Lower lobe of right lung (tissue), 2 donors: ENCODE measurements around the gene CACNA1C. TPM values are rescaled to one million over a fixed set of nuclear protein-coding genes. Genes with fewer than 3 reads are reported as not detected.

Source experiments
- ATAC-seq, 2 donors: fragments of 200-7000 bp; cut with Tn5 transposase; one replicate each; pipeline ENCODE4 v1.9.1; 2020 to 2022; ENCODE audit warnings: mild to moderate bottlenecking in 2 of 2, moderate library complexity in 2 of 2
- DNase-seq: peaks from one replicate; pipeline ENCODE4 v3.0.0-alpha.2; 2020
- H3K27ac ChIP-seq: fragments of 200-600 bp; one replicate; pipeline ENCODE4 v1.8.0; 2022
- H3K27me3 ChIP-seq: fragments of 200-600 bp; one replicate; pipeline ENCODE4 v1.8.0; 2022; ENCODE audit warnings: low read depth
- H3K36me3 ChIP-seq: fragments of 200-600 bp; one replicate; pipeline ENCODE4 v1.8.0; 2022; ENCODE audit warnings: mild to moderate bottlenecking
- H3K4me1 ChIP-seq: fragments of 200-600 bp; one replicate; pipeline ENCODE4 v1.8.0; 2022
- H3K4me3 ChIP-seq: fragments of 200-600 bp; one replicate; pipeline ENCODE4 v1.8.0; 2022; ENCODE audit warnings: mild to moderate bottlenecking
- H3K9me3 ChIP-seq: fragments of 200-600 bp; one replicate; pipeline ENCODE4 v1.8.0; 2022
- intact Hi-C: fragments of 100-400 bp; cut with DNase I; formaldehyde crosslinking; loops from one replicate; pipeline ENCODE4 v1.11.0; 2022
- total RNA-seq: library from RNA; stranded (reverse); fragmentation: NEBNext Ultra II Directional; extraction: Animal tissue kit (Norgen Biotek cat#: 25700); gene quantifications from one replicate; pipeline ENCODE4 v1.2.1, GENCODE V29; 2021
- TF ChIP-seq, protein P1 (sequence below): fragments of 200-600 bp; IDR thresholded peaks from one replicate; pipeline ENCODE4 v1.8.0; 2022; ENCODE audit warnings: antibody characterized with exemption, mild to moderate bottlenecking
- donor health status: DM: no; HTN: yes; CAD: no; lungs with severe emphysema.

CACNA1C gene
- total RNA-seq, 1 donor from 2014 or later: 8.4 TPM

GRCh38 chr12:2268471-2269286 lies 215.9 kb downstream of the CACNA1C start:
- intact Hi-C loops: no loop called here

DNA sequence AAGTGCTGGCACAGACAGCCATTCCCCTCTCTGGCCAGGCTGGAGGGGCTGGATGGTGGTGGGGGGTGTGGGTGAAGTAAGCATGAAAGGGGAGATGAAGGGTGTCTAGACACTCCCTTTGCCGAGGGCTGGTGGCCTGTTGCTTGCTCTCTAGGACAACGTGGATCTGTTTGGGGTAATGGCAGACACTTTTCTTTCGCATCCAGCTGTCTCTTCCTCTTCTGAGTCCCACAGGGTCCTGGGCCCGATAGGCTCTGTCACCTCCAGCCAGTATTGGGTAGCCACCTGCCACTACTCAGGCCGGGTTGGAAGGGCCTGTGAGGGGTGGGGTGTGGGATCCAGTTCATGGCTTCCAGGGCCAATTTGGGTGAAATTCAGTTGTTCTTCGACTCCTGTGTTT lies 218.1 kb downstream of the CACNA1C start:
- no peaks in the 10 kb centered on the region for H3K36me3 ChIP-seq
- no peak for DNase-seq
- TF ChIP-seq, protein P1, sequence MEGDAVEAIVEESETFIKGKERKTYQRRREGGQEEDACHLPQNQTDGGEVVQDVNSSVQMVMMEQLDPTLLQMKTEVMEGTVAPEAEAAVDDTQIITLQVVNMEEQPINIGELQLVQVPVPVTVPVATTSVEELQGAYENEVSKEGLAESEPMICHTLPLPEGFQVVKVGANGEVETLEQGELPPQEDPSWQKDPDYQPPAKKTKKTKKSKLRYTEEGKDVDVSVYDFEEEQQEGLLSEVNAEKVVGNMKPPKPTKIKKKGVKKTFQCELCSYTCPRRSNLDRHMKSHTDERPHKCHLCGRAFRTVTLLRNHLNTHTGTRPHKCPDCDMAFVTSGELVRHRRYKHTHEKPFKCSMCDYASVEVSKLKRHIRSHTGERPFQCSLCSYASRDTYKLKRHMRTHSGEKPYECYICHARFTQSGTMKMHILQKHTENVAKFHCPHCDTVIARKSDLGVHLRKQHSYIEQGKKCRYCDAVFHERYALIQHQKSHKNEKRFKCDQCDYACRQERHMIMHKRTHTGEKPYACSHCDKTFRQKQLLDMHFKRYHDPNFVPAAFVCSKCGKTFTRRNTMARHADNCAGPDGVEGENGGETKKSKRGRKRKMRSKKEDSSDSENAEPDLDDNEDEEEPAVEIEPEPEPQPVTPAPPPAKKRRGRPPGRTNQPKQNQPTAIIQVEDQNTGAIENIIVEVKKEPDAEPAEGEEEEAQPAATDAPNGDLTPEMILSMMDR: no peak
- peaks cover 7% of the 10 kb centered on the region for H3K27me3 ChIP-seq
- no peak overlapping the region for H3K4me3 ChIP-seq
- H3K4me1 ChIP-seq: peaks cover 8% of the 10 kb centered on the region
- no peak overlapping the region for H3K27ac ChIP-seq
- intact Hi-C loops: no loop called here
- H3K9me3 ChIP-seq: no peaks in the 10 kb centered on the region
- ATAC-seq: no peak

More at GRCh38 chr12:2268471-2269286, 215.9 kb downstream of the CACNA1C start:
- H3K4me1 ChIP-seq: peaks cover 15% of the 10 kb centered on the region
- H3K27me3 ChIP-seq: peaks cover 7% of the 10 kb centered on the region
- H3K36me3 ChIP-seq: no peaks in the 10 kb centered on the region
- H3K4me3 ChIP-seq: no peak overlapping the region
- TF ChIP-seq, protein P1: no peak
- H3K9me3 ChIP-seq: no peaks in the 10 kb centered on the region
- DNase-seq: no peak
- no peak for ATAC-seq
- no peak overlapping the region for H3K27ac ChIP-seq

DNA sequence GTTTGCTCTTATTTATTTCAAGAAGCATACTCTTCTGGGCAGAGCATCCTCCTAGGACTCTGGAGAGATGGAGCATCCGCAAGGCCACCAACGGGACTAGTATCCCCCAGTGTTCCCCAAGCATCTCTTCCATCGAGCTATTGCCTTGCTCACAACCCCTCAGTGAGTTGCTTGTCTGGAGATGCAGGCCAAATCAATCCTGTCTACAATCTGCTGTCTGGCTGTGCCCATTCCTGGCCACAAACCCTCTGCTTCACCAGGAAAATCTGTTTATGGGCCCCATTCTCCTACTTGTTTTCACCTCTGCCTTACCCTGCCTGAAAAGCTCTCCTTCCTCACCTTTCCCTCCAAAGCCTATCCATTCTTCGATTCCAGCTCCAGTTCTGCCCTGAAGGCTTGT lies 219.2 kb downstream of the CACNA1C start:
- Histone ChIP-seq H3K27ac (no peak overlapping the region), H3K9me3 (no peaks in the 10 kb centered on the region), H3K27me3 (peaks cover 7% of the 10 kb centered on the region), H3K4me3 (no peak overlapping the region), H3K4me1 (peaks cover 8% of the 10 kb centered on the region), H3K36me3 (no peaks in the 10 kb centered on the region)
- TF ChIP-seq, protein P1: no peak
- ATAC-seq (no peak), DNase-seq (no peak)
- intact Hi-C loops: no loop called here

- no peaks in the 10 kb centered on the region for H3K36me3 ChIP-seq
- no peaks in the 10 kb centered on the region for H3K4me1 ChIP-seq
- H3K27ac ChIP-seq: no peak overlapping the region
- H3K27me3 ChIP-seq: no peaks in the 10 kb centered on the region
- no peak for DNase-seq
- TF ChIP-seq, protein P1: no peak
- intact Hi-C loops: no loop called here
- H3K4me3 ChIP-seq: no peak overlapping the region
- no peaks in the 10 kb centered on the region for H3K9me3 ChIP-seq
- peak; percentile 39 to 45 for ATAC-seq
Observed at GRCh38 chr12:2273288-2273687, 220.5 kb downstream of the CACNA1C start.

GRCh38 chr12:2273751-2274150 lies 221.0 kb downstream of the CACNA1C start:
- ATAC-seq: no peak
- intact Hi-C loops: no loop called here

More at GRCh38 chr12:2273751-2274150, 221.0 kb downstream of the CACNA1C start:
- DNase-seq: no peak
- no peaks in the 10 kb centered on the region for H3K36me3 ChIP-seq
- no peak overlapping the region for H3K4me3 ChIP-seq
- no peak overlapping the region for H3K27ac ChIP-seq
- no peaks in the 10 kb centered on the region for H3K4me1 ChIP-seq
- no peaks in the 10 kb centered on the region for H3K9me3 ChIP-seq
- TF ChIP-seq, protein P1: no peak
- H3K27me3 ChIP-seq: no peaks in the 10 kb centered on the region
